ENCODE measurements around the gene PLXNB2. TPM values are rescaled to one million over a fixed set of nuclear protein-coding genes. Genes with fewer than 3 reads are reported as not detected.

Gene PLXNB2
- polyA plus RNA-seq, 1 of the 3 experiments (the other 2 are of a cell fraction), result 108 TPM

- Histone ChIP-seq H3K4me3 (ENCODE audit: low read depth in 2 of 2, low read length in 1 of 2) (no peak overlapping the region), H3K79me2 (ENCODE audit: insufficient read depth) (peaks cover 27% of the 10 kb centered on the region), H2AFZ (ENCODE audit: low read depth) (no peak overlapping the region), H3K9ac (no peak overlapping the region), H4K20me1 (ENCODE audit: insufficient read depth) (0 out of 2 replicates have a peak, but pooled peaks cover 2% of the 10 kb centered on the region), H3K36me3 (replicated peaks in 1 of 2; ENCODE audit: control insufficient read depth in 1 of 2, insufficient read depth in 2 of 2, low read length in 1 of 2) (peaks cover 0 to 31% of the 10 kb centered on the region in 2 experiments), H3K27me3 (ENCODE audit: insufficient read depth) (no peaks in the 10 kb centered on the region), H3F3A (replicated peaks; ENCODE audit: insufficient read depth) (no peaks in the 10 kb centered on the region), H3K4me2 (no peak overlapping the region), H3K27ac (ENCODE audit: low read depth in 2 of 2, low read length in 1 of 2) (no peak overlapping the region), H3K9me3 (no peaks in the 10 kb centered on the region), H3K4me1 (ENCODE audit: control insufficient read depth in 1 of 2, insufficient read depth in 2 of 2, low read depth in 1 of 2, low read length in 1 of 2) (peaks cover 8 to 18% of the 10 kb centered on the region in 2 experiments; a peak in 2 of 4 replicates), H3K9me2 (no peaks in the 10 kb centered on the region)
- ChIA-PET CTCF (interaction anchor here (2.9 kb wide), 1 partner anchor 84 kb away, joined by 11 read pairs; no protein-coding TSS in a partner anchor), POLR2A (no interaction called here)
- TF ChIP-seq RXRA (IDR thresholded peaks at IDR 0.05; ENCODE audit: borderline replicate concordance, low read depth) (no peak), SIN3A (IDR thresholded peaks at IDR 0.05; ENCODE audit: borderline replicate concordance, low read depth, low read length) (no peak), CHD2 (IDR thresholded peaks at IDR 0.05; ENCODE audit: low read length, partially characterized antibody) (no peak), RCOR1 (IDR thresholded peaks at IDR 0.05; ENCODE audit: low read length) (no peak), GABPA (IDR thresholded peaks at IDR 0.05; ENCODE audit: low read depth) (no peak), JUND (IDR thresholded peaks at IDR 0.05) (no peak), FOSL2 (IDR thresholded peaks at IDR 0.05; ENCODE audit: borderline replicate concordance, low read depth) (no peak), REST (IDR thresholded peaks at IDR 0.05; ENCODE audit: low read depth, low read length) (no peak), TCF12 (IDR thresholded peaks at IDR 0.05) (no peak)
- 95% methylated on average over 16 of the region's 31 CpGs for WGBS (ENCODE audit: low lambda C conversion rate)
- no peak for DNase-seq
These were observed 49.7 kb downstream of the PLXNB2 start for GRCh38 chr22:50257451-50258360.

GRCh38 chr22:50257041-50257440, 50.4 kb downstream of the PLXNB2 start:
- 93% methylated on average over 12 of the region's 16 CpGs for WGBS (ENCODE audit: low lambda C conversion rate)

More at GRCh38 chr22:50257041-50257440, 50.4 kb downstream of the PLXNB2 start:
- no peak overlapping the region for H3K9ac ChIP-seq
- TF ChIP-seq USF2 (IDR thresholded peaks at IDR 0.05; ENCODE audit: borderline replicate concordance, low read depth, low read length) (no peak), TCF12 (IDR thresholded peaks at IDR 0.05) (no peak), EP300 (IDR thresholded peaks at IDR 0.05; ENCODE audit: borderline replicate concordance in 1 of 2, low read depth in 1 of 2, low read length in 1 of 2) (no peak), ELF1 (IDR thresholded peaks at IDR 0.05) (no peak), USF1 (IDR thresholded peaks at IDR 0.05; ENCODE audit: borderline replicate concordance, low read depth) (no peak)
- no peak overlapping the region for H3K27ac ChIP-seq (ENCODE audit: low read depth in 2 of 2, low read length in 1 of 2)
- no peak overlapping the region for H2AFZ ChIP-seq (ENCODE audit: low read depth)
- H3K36me3 ChIP-seq (replicated peaks in 1 of 2; ENCODE audit: control insufficient read depth in 1 of 2, insufficient read depth in 2 of 2, low read length in 1 of 2), result peaks cover 0 to 31% of the 10 kb centered on the region in 2 experiments
- peaks cover 1 to 15% of the 10 kb centered on the region in 2 experiments; a peak in 2 of 4 replicates for H3K4me1 ChIP-seq (ENCODE audit: control insufficient read depth in 1 of 2, insufficient read depth in 2 of 2, low read depth in 1 of 2, low read length in 1 of 2)
- no peaks in the 10 kb centered on the region for H3K9me2 ChIP-seq
- H3K79me2 ChIP-seq (ENCODE audit: insufficient read depth), result peaks cover 27% of the 10 kb centered on the region
- DNase-seq, result no peak
- H3F3A ChIP-seq (replicated peaks; ENCODE audit: insufficient read depth), result peaks cover 6% of the 10 kb centered on the region
- H3K9me3 ChIP-seq, result no peaks in the 10 kb centered on the region
- H3K4me3 ChIP-seq (ENCODE audit: low read depth in 2 of 2, low read length in 1 of 2), result no peak overlapping the region
- H3K27me3 ChIP-seq (ENCODE audit: insufficient read depth), result no peaks in the 10 kb centered on the region
- 0 out of 2 replicates have a peak, but pooled peaks cover 7% of the 10 kb centered on the region for H4K20me1 ChIP-seq (ENCODE audit: insufficient read depth)
- CTCF ChIA-PET, result interaction anchor here (2.4 kb wide), 1 partner anchor 85 kb away, joined by 11 read pairs; no protein-coding TSS in a partner anchor
- POLR2A ChIA-PET, result no interaction called here
- H3K4me2 ChIP-seq, result no peak overlapping the region

Measured in SK-N-SH (cell line).